ENCODE results near the gene HPSE2. TPM values are rescaled to one million over a fixed set of nuclear protein-coding genes. Genes with fewer than 3 reads are reported as not detected.

HPSE2 gene
- total RNA-seq, 1 experiment from 2014 or later, result not detected

DNA sequence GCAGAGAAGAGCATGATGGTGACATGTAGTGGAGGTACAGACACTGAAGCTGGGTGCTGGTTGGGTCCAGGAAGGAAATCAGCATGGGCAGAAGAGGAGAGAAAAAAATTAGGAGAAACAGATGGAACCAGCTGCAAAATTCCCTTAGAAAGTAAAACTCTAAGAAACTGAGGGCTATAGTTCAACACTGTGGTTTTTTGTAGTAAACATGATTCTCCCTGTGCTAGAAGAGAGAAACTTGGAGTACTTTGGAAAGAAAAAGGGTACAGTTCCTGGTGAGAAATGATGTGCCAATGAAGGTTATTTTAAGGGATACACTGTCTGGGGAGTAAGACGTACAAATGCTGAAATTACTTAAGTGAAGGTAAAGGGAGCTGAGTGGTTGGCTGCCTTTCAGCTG is 607.4 kb downstream of the HPSE2 start:
- TF ChIP-seq EZH2 (IDR thresholded peaks at IDR 0.05; ENCODE audit: low read depth), result no peak
- TF ChIP-seq, protein P1, sequence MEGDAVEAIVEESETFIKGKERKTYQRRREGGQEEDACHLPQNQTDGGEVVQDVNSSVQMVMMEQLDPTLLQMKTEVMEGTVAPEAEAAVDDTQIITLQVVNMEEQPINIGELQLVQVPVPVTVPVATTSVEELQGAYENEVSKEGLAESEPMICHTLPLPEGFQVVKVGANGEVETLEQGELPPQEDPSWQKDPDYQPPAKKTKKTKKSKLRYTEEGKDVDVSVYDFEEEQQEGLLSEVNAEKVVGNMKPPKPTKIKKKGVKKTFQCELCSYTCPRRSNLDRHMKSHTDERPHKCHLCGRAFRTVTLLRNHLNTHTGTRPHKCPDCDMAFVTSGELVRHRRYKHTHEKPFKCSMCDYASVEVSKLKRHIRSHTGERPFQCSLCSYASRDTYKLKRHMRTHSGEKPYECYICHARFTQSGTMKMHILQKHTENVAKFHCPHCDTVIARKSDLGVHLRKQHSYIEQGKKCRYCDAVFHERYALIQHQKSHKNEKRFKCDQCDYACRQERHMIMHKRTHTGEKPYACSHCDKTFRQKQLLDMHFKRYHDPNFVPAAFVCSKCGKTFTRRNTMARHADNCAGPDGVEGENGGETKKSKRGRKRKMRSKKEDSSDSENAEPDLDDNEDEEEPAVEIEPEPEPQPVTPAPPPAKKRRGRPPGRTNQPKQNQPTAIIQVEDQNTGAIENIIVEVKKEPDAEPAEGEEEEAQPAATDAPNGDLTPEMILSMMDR (conservative IDR thresholded peaks at IDR 0.05), result no peak
- H3K27me3 ChIP-seq (ENCODE audit: insufficient read depth, low read depth), result peaks cover 16% of the 10 kb centered on the region; the same call in 1 of the 2 replicates
- H3K36me3 ChIP-seq (ENCODE audit: low read depth), result no peaks in the 10 kb centered on the region
- DNase-seq, result no peak
- H3K9me2 ChIP-seq (ENCODE audit: insufficient read depth), result no peaks in the 10 kb centered on the region
- intact Hi-C loops (cut with micrococcal nuclease; ENCODE audit: unreplicated experiment), result no loop called here
- no peaks in the 10 kb centered on the region for H3F3A ChIP-seq (ENCODE audit: insufficient read depth, low read depth)
- H4K20me1 ChIP-seq (ENCODE audit: insufficient read depth), result no peaks in the 10 kb centered on the region
- H3K27ac ChIP-seq, result no peak overlapping the region
- ChIA-PET POLR2A (ENCODE audit: unreplicated experiment) (interaction anchor here (0.6 kb wide), 1 partner anchor 194 kb away, joined by 3 read pairs; no protein-coding TSS in a partner anchor), CTCF (no interaction called here)
- no peak overlapping the region for H3K4me2 ChIP-seq
- no TSS peak for BruUV-seq (replicated peaks)
- H3K9me3 ChIP-seq (ENCODE audit: insufficient read depth, low read depth), result no peaks in the 10 kb centered on the region
- no peaks in the 10 kb centered on the region for H3K79me2 ChIP-seq (ENCODE audit: low read depth)
- H3K4me3 ChIP-seq, result no peak overlapping the region
- no peaks in the 10 kb centered on the region for H3K4me1 ChIP-seq (replicated peaks; ENCODE audit: insufficient read depth)
- H2AFZ ChIP-seq, result no peak overlapping the region

DNA sequence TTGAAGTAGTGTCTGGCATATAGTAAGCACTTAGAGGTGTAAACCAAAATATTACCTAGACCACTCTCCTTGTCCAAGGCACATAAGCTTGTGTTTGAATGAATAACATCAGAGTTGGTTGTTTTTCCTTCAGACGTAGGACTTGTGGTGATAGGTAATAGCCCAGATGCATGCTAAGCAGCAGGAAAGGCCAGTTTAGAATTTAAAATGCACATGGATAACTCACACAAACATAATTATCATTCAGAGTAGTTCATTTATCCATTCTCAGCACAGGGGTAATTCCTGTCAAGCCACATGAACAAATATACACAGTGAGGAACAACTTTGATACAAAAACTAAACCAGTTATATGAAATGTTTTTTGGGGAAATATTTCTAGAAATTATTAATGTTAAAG is 607.9 kb downstream of the HPSE2 start:
- ChIA-PET POLR2A (ENCODE audit: unreplicated experiment) (no interaction called here), CTCF (no interaction called here)
- BruUV-seq (replicated peaks), result no TSS peak
- intact Hi-C loops (cut with micrococcal nuclease; ENCODE audit: unreplicated experiment), result no loop called here
- H3K9me3 ChIP-seq (ENCODE audit: insufficient read depth, low read depth), result no peaks in the 10 kb centered on the region
- TF ChIP-seq, protein P1 (conservative IDR thresholded peaks at IDR 0.05), result no peak
- TF ChIP-seq EZH2 (IDR thresholded peaks at IDR 0.05; ENCODE audit: low read depth), result no peak
- H3K27me3 ChIP-seq (ENCODE audit: insufficient read depth, low read depth), result peaks cover 16% of the 10 kb centered on the region; the same call in 1 of the 2 replicates
- H3K79me2 ChIP-seq (ENCODE audit: low read depth), result no peaks in the 10 kb centered on the region
- H3F3A ChIP-seq (ENCODE audit: insufficient read depth, low read depth), result no peaks in the 10 kb centered on the region
- H3K36me3 ChIP-seq (ENCODE audit: low read depth), result no peaks in the 10 kb centered on the region
- H3K9me2 ChIP-seq (ENCODE audit: insufficient read depth), result no peaks in the 10 kb centered on the region
- H4K20me1 ChIP-seq (ENCODE audit: insufficient read depth), result no peaks in the 10 kb centered on the region
- H3K4me3 ChIP-seq, result no peak overlapping the region
- no peaks in the 10 kb centered on the region for H3K4me1 ChIP-seq (replicated peaks; ENCODE audit: insufficient read depth)
- H3K4me2 ChIP-seq, result no peak overlapping the region
- H2AFZ ChIP-seq, result no peak overlapping the region
- no peak for DNase-seq
- no peak overlapping the region for H3K27ac ChIP-seq

DNA sequence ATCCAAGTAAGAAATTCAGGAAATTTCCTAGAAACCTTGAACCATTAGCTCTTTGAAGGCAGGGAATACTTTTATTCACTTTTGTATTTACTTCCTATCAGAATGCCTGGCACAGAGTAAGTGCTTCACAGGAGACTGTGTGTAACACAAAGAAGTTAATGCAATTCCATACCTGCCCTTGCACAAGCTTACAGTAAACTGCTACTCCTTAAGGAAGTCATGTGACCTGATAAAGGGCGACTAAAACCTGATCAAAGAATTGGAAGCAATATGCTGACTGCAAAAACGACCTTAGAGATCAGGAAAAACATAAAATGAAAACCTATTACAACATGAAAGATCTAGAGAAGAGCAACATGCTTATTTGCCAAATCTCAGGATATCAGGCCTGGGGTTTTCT is 610.7 kb downstream of the HPSE2 start:
- H3K9me2 ChIP-seq (ENCODE audit: insufficient read depth), result no peaks in the 10 kb centered on the region
- peaks cover 16% of the 10 kb centered on the region; the same call in 1 of the 2 replicates for H3K27me3 ChIP-seq (ENCODE audit: insufficient read depth, low read depth)
- H3K4me2 ChIP-seq, result no peak overlapping the region
- no peak overlapping the region for H2AFZ ChIP-seq
- TF ChIP-seq, protein P1 (conservative IDR thresholded peaks at IDR 0.05), result no peak
- TF ChIP-seq EZH2 (IDR thresholded peaks at IDR 0.05; ENCODE audit: low read depth), result no peak
- ChIA-PET CTCF (no interaction called here), POLR2A (ENCODE audit: unreplicated experiment) (no interaction called here)
- H3K79me2 ChIP-seq (ENCODE audit: low read depth), result no peaks in the 10 kb centered on the region
- no peaks in the 10 kb centered on the region for H3K4me1 ChIP-seq (replicated peaks; ENCODE audit: insufficient read depth)
- no peaks in the 10 kb centered on the region for H4K20me1 ChIP-seq (ENCODE audit: insufficient read depth)
- H3K9me3 ChIP-seq (ENCODE audit: insufficient read depth, low read depth), result no peaks in the 10 kb centered on the region
- no TSS peak for BruUV-seq (replicated peaks)
- H3K36me3 ChIP-seq (ENCODE audit: low read depth), result no peaks in the 10 kb centered on the region
- H3F3A ChIP-seq (ENCODE audit: insufficient read depth, low read depth), result no peaks in the 10 kb centered on the region
- intact Hi-C loops (cut with micrococcal nuclease; ENCODE audit: unreplicated experiment), result no loop called here
- no peak for DNase-seq
- H3K4me3 ChIP-seq, result no peak overlapping the region
- H3K27ac ChIP-seq, result no peak overlapping the region

Data from PC-9 (cell line).